Activated CD8-positive, alpha-beta T cell treated with anti-CD3 and anti-CD28 coated beads for 36 hours (primary cell): ENCODE data around the gene PLEKHB2. TPM values are rescaled to one million over a fixed set of nuclear protein-coding genes. Genes with fewer than 3 reads are reported as not detected.

Experiments
- ATAC-seq: fragments of 200-7000 bp; cut with Tn5 transposase; one replicate; pipeline ENCODE4 v1.10.0; 2021; ENCODE audit warnings: mild to moderate bottlenecking, moderate library complexity
- CTCF ChIA-PET: fragments of 350-600 bp; sonication (Branson Sonifier 250); formaldehyde crosslinking; loops from one replicate; lab custom pipeline; 2021; ENCODE audit warnings: antibody characterized with exemption; lab: Charles Lee
- POLR2A ChIA-PET: fragments of 350-600 bp; sonication (Branson Sonifier 250); formaldehyde crosslinking; loops from one replicate; lab custom pipeline; 2021; ENCODE audit warnings: antibody characterized with exemption; lab: Charles Lee
- DNase-seq: peaks from one replicate; pipeline ENCODE4 v3.0.0-alpha.2; 2020
- H3K27ac Mint-ChIP-seq: one replicate; pipeline ENCODE4 v1.8.0; 2021; ENCODE audit warnings: mild to moderate bottlenecking, mixed read lengths
- H3K27me3 Mint-ChIP-seq: one replicate; pipeline ENCODE4 v1.8.0; 2021; ENCODE audit warnings: mixed read lengths
- H3K36me3 Mint-ChIP-seq: one replicate; pipeline ENCODE4 v1.8.0; 2021; ENCODE audit warnings: low read depth, mixed read lengths
- H3K4me1 Mint-ChIP-seq: one replicate; pipeline ENCODE4 v1.8.0; 2021; ENCODE audit warnings: low read depth, mixed read lengths
- H3K4me3 Mint-ChIP-seq: one replicate; pipeline ENCODE4 v1.8.0; 2021; ENCODE audit warnings: mild to moderate bottlenecking, moderate library complexity, mixed read lengths
- H3K9me3 Mint-ChIP-seq: one replicate; pipeline ENCODE4 v1.8.0; 2021; ENCODE audit warnings: mixed read lengths
- CTCF ChIP-seq: fragments of 200-600 bp; IDR thresholded peaks from one replicate; pipeline ENCODE4 v1.8.0; 2022; ENCODE audit warnings: antibody characterized with exemption, mild to moderate bottlenecking
- intact Hi-C: fragments of 100-400 bp; cut with micrococcal nuclease; formaldehyde crosslinking; loops from one replicate; pipeline ENCODE4 v1.10.0; 2022
- total RNA-seq, 2 experiments: library from RNA; stranded (reverse); gene quantifications; one replicate each; pipeline ENCODE4 v1.2.3, GENCODE V29; 2021

Gene PLEKHB2
- total RNA-seq, 2 experiments from 2014 or later = 47.3 to 49.4 TPM

- H3K36me3 Mint-ChIP-seq = peaks cover 48% of the 10 kb centered on the region
- peaks cover under 1% of the 10 kb centered on the region for H3K9me3 Mint-ChIP-seq
- ChIA-PET POLR2A (interaction anchor here (1.5 kb wide), 1 partner anchor 13 kb away, joined by 3 read pairs; no protein-coding TSS in a partner anchor), CTCF (no interaction called here)
- peaks cover 17% of the 10 kb centered on the region for H3K4me1 Mint-ChIP-seq
- DNase-seq (no peak), ATAC-seq (no peak)
- no peaks in the 10 kb centered on the region for H3K27me3 Mint-ChIP-seq
- H3K27ac Mint-ChIP-seq = no peak overlapping the region
- TF ChIP-seq CTCF = no peak
- no peak overlapping the region for H3K4me3 Mint-ChIP-seq
- intact Hi-C loops = no loop called here
Observed at GRCh38 chr2:131121464-131121863, 16.3 kb downstream of the PLEKHB2 start.

- Mint-ChIP-seq H3K36me3 (peaks cover 50% of the 10 kb centered on the region), H3K27me3 (no peaks in the 10 kb centered on the region), H3K27ac (no peak overlapping the region), H3K9me3 (no peaks in the 10 kb centered on the region), H3K4me1 (peaks cover 14% of the 10 kb centered on the region), H3K4me3 (no peak overlapping the region)
- intact Hi-C loops = no loop called here
- DNase-seq = no peak
- TF ChIP-seq CTCF = no peak
- CTCF ChIA-PET = interaction anchor here (0.8 kb wide), 1 partner anchor 10 kb away, joined by 3 read pairs; no protein-coding TSS in a partner anchor
- POLR2A ChIA-PET = interaction anchor here (1.4 kb wide), 1 partner anchor 17 kb away, joined by 4 read pairs; the partner anchor contains the start of gene PLEKHB2
- no peak for ATAC-seq
Observed at GRCh38 chr2:131122496-131122895, 17.4 kb downstream of the PLEKHB2 start.

- Mint-ChIP-seq H3K4me3 (no peak overlapping the region), H3K27ac (no peak overlapping the region), H3K27me3 (no peaks in the 10 kb centered on the region), H3K9me3 (no peaks in the 10 kb centered on the region), H3K4me1 (peaks cover 10% of the 10 kb centered on the region), H3K36me3 (peaks cover 53% of the 10 kb centered on the region)
- TF ChIP-seq CTCF = no peak
- ATAC-seq (no peak), DNase-seq (no peak)
- ChIA-PET POLR2A (interaction anchor here (1.4 kb wide), 1 partner anchor 18 kb away, joined by 4 read pairs; the partner anchor contains the start of gene PLEKHB2), CTCF (no interaction called here)
- intact Hi-C loops = no loop called here
Observed at GRCh38 chr2:131123192-131123591, 18.1 kb downstream of the PLEKHB2 start.

- ATAC-seq = no peak
- DNase-seq = no peak
- no peak overlapping the region for H3K4me3 Mint-ChIP-seq
- CTCF ChIA-PET = interaction anchor here (0.9 kb wide), 1 partner anchor 8 kb away, joined by 3 read pairs; no protein-coding TSS in a partner anchor
- H3K36me3 Mint-ChIP-seq = peaks cover 68% of the 10 kb centered on the region
- H3K9me3 Mint-ChIP-seq = peaks cover 2% of the 10 kb centered on the region
- H3K4me1 Mint-ChIP-seq = peaks cover 3% of the 10 kb centered on the region
- no peaks in the 10 kb centered on the region for H3K27me3 Mint-ChIP-seq
- POLR2A ChIA-PET = interaction anchor here (0.7 to 1.0 kb wide), 2 partner anchors 18 to 367 kb away, joined by 3 to 4 read pairs; no protein-coding TSS in a partner anchor
- no peak overlapping the region for H3K27ac Mint-ChIP-seq
- no peak for TF ChIP-seq CTCF
- intact Hi-C loops = no loop called here
Observed at GRCh38 chr2:131125195-131125757, 20.1 kb downstream of the PLEKHB2 start.

- CTCF ChIA-PET = interaction anchor here (0.6 kb wide), 1 partner anchor 14 kb away, joined by 3 read pairs; no protein-coding TSS in a partner anchor
- intact Hi-C loops = no loop called here
- H3K4me1 Mint-ChIP-seq = no peaks in the 10 kb centered on the region
- POLR2A ChIA-PET = no interaction called here
- no peak for TF ChIP-seq CTCF
- H3K36me3 Mint-ChIP-seq = peaks cover 68% of the 10 kb centered on the region
- peaks cover 2% of the 10 kb centered on the region for H3K9me3 Mint-ChIP-seq
- no peak overlapping the region for H3K4me3 Mint-ChIP-seq
- ATAC-seq (no peak), DNase-seq (no peak)
- H3K27ac Mint-ChIP-seq = no peak overlapping the region
- H3K27me3 Mint-ChIP-seq = no peaks in the 10 kb centered on the region
Observed at GRCh38 chr2:131126436-131126835, 21.3 kb downstream of the PLEKHB2 start.
